WTC11 (cell line): ENCODE data around the gene ADGRV1. TPM values are rescaled to one million over a fixed set of nuclear protein-coding genes. Genes with fewer than 3 reads are reported as not detected.

Source experiments
- ATAC-seq: fragments of 200-7000 bp; cut with Tn5 transposase; 2 replicates; pipeline ENCODE4 v1.10.0; 2021; ENCODE audit warnings: mild to moderate bottlenecking, moderate library complexity
- CTCF ChIA-PET: fragments of 300-600 bp; sonication (Branson Sonifier 250); formaldehyde crosslinking; loops from one replicate; lab custom pipeline; 2021; ENCODE audit warnings: antibody characterized with exemption; lab: Charles Lee
- POLR2A ChIA-PET: fragments of 350-600 bp; sonication (Branson Sonifier 250); formaldehyde crosslinking; loops from one replicate; lab custom pipeline; 2021; ENCODE audit warnings: antibody characterized with exemption; lab: Charles Lee
- DNase-seq: peaks from one replicate; pipeline ENCODE4 v3.0.0; 2021; ENCODE audit warnings: low spot score
- H3K27ac Mint-ChIP-seq: 2 replicates; pipeline ENCODE4 v1.8.0; 2021; ENCODE audit warnings: mixed read lengths
- H3K27me3 Mint-ChIP-seq: 2 replicates; pipeline ENCODE4 v1.8.0; 2021; ENCODE audit warnings: low read depth, mild to moderate bottlenecking, moderate library complexity, mixed read lengths
- H3K36me3 Mint-ChIP-seq: 2 replicates; pipeline ENCODE4 v1.8.0; 2021; ENCODE audit warnings: mixed read lengths
- H3K4me1 Mint-ChIP-seq: 2 replicates; pipeline ENCODE4 v1.8.0; 2022; ENCODE audit warnings: mixed read lengths
- H3K4me3 Mint-ChIP-seq: 2 replicates; pipeline ENCODE4 v1.8.0; 2021; ENCODE audit warnings: mild to moderate bottlenecking, moderate library complexity, mixed read lengths
- H3K9me3 Mint-ChIP-seq: 2 replicates; pipeline ENCODE4 v1.8.0; 2021; ENCODE audit warnings: mixed read lengths
- AR ChIP-seq: fragments of 250-450 bp; sonication (Bioruptor Pico); IDR thresholded peaks from 2 replicates; pipeline ENCODE4 v1.9.0; 2021; ENCODE audit warnings: mild to moderate bottlenecking
- ARID4B ChIP-seq: sonication (generic); formaldehyde crosslinking; IDR thresholded peaks from 2 replicates; pipeline ENCODE4 v1.8.0; 2023; ENCODE audit warnings: missing genetic modification reagents, mild to moderate bottlenecking, borderline replicate concordance
- ATF2 ChIP-seq: sonication (generic); formaldehyde crosslinking; IDR thresholded peaks from 2 replicates; pipeline ENCODE4 v1.8.1; 2022; ENCODE audit warnings: low read depth, missing genetic modification reagents, borderline replicate concordance
- CREB1 ChIP-seq: sonication (generic); formaldehyde crosslinking; IDR thresholded peaks from 2 replicates; pipeline ENCODE4 v1.8.0; 2023; ENCODE audit warnings: mild to moderate bottlenecking, missing genetic modification reagents
- E2F4 ChIP-seq: sonication (generic); formaldehyde crosslinking; IDR thresholded peaks from 2 replicates; pipeline ENCODE4 v1.8.1; 2022; ENCODE audit warnings: low read depth, mild to moderate bottlenecking, moderate library complexity, missing genetic modification reagents, borderline replicate concordance
- FOXP1 ChIP-seq: sonication (generic); formaldehyde crosslinking; IDR thresholded peaks from 2 replicates; pipeline ENCODE4 v1.8.0; 2022; ENCODE audit warnings: missing genetic modification reagents, mild to moderate bottlenecking, moderate library complexity, borderline replicate concordance
- GABPB1 ChIP-seq: sonication (generic); formaldehyde crosslinking; IDR thresholded peaks from 2 replicates; pipeline ENCODE4 v1.8.1; 2023; ENCODE audit warnings: mild to moderate bottlenecking, missing genetic modification reagents
- JAZF1 ChIP-seq: fragments of 250-450 bp; sonication (Bioruptor Pico); IDR thresholded peaks from 2 replicates; pipeline ENCODE4 v1.9.0; 2021; ENCODE audit warnings: moderate library complexity, mild to moderate bottlenecking, inconsistent platforms
- JUN ChIP-seq: sonication (generic); formaldehyde crosslinking; IDR thresholded peaks from 2 replicates; pipeline ENCODE4 v1.8.0; 2023; ENCODE audit warnings: mild to moderate bottlenecking, missing genetic modification reagents
- MAX ChIP-seq: sonication (generic); formaldehyde crosslinking; IDR thresholded peaks from 2 replicates; pipeline ENCODE4 v1.8.0; 2022; ENCODE audit warnings: mild to moderate bottlenecking, missing genetic modification reagents
- NR3C1 ChIP-seq: sonication (generic); formaldehyde crosslinking; conservative IDR thresholded peaks from 2 replicates; pipeline ENCODE4 v1.8.1; 2023; ENCODE audit warnings: low read depth, mild to moderate bottlenecking, missing genetic modification reagents
- OVOL2 ChIP-seq: fragments of 250-450 bp; sonication (Bioruptor Pico); IDR thresholded peaks from 2 replicates; pipeline ENCODE4 v1.9.0; 2021; ENCODE audit warnings: mild to moderate bottlenecking, borderline replicate concordance
- PRDM15 ChIP-seq: sonication (generic); formaldehyde crosslinking; IDR thresholded peaks from 2 replicates; pipeline ENCODE4 v1.8.0; 2022; ENCODE audit warnings: missing genetic modification reagents
- RORB ChIP-seq: fragments of 250-450 bp; sonication (Bioruptor Pico); IDR thresholded peaks from 2 replicates; pipeline ENCODE4 v1.9.0; 2021; ENCODE audit warnings: mild to moderate bottlenecking
- SMAD4 ChIP-seq: sonication (generic); formaldehyde crosslinking; IDR thresholded peaks from 2 replicates; pipeline ENCODE4 v1.8.0; 2022; ENCODE audit warnings: mild to moderate bottlenecking, missing genetic modification reagents
- TEAD1 ChIP-seq: sonication (generic); formaldehyde crosslinking; IDR thresholded peaks from 2 replicates; pipeline ENCODE4 v1.8.0; 2022; ENCODE audit warnings: mild to moderate bottlenecking, missing genetic modification reagents
- TEAD4 ChIP-seq: sonication (generic); formaldehyde crosslinking; IDR thresholded peaks from 2 replicates; pipeline ENCODE4 v1.8.0; 2022; ENCODE audit warnings: mild to moderate bottlenecking, missing genetic modification reagents
- USF1 ChIP-seq: sonication (generic); formaldehyde crosslinking; IDR thresholded peaks from 2 replicates; pipeline ENCODE4 v1.8.0; 2022; ENCODE audit warnings: mild to moderate bottlenecking, missing genetic modification reagents
- USF2 ChIP-seq: sonication (generic); formaldehyde crosslinking; IDR thresholded peaks from 2 replicates; pipeline ENCODE4 v1.8.1; 2023; ENCODE audit warnings: mild to moderate bottlenecking, missing genetic modification reagents, moderate library complexity
- ZNF416 ChIP-seq: fragments of 250-450 bp; sonication (Bioruptor Pico); IDR thresholded peaks from 2 replicates; pipeline ENCODE4 v1.9.0; 2021; ENCODE audit warnings: mild to moderate bottlenecking, inconsistent platforms
- ZNF423 ChIP-seq: fragments of 250-450 bp; sonication (Bioruptor Pico); IDR thresholded peaks from 2 replicates; pipeline ENCODE4 v2.1.2; 2022; ENCODE audit warnings: mild to moderate bottlenecking, moderate library complexity
- total RNA-seq: library from RNA; stranded (reverse); gene quantifications from 3 replicates; pipeline ENCODE4 v1.2.3, GENCODE V29; 2021

The ADGRV1 gene
- total RNA-seq, 1 experiment from 2014 or later, result 74.5 TPM

- Mint-ChIP-seq H3K27me3 (no peaks in the 10 kb centered on the region), H3K27ac (no peak overlapping the region), H3K4me3 (no peak overlapping the region), H3K4me1 (peaks cover 30% of the 10 kb centered on the region), H3K36me3 (no peaks in the 10 kb centered on the region), H3K9me3 (no peaks in the 10 kb centered on the region)
- POLR2A ChIA-PET, result no interaction called here
- CTCF ChIA-PET, result no interaction called here
- TF ChIP-seq AR (CRISPR knock-in tag), result no peak
- no peak for TF ChIP-seq TEAD1 (CRISPR knock-in tag)
- TF ChIP-seq ARID4B (CRISPR knock-in tag), result no peak
- no peak for TF ChIP-seq JUN
- TF ChIP-seq NR3C1 (CRISPR knock-in tag), result no peak
- no peak for TF ChIP-seq USF2 (CRISPR knock-in tag)
- no peak for TF ChIP-seq FOXP1
- no peak for TF ChIP-seq GABPB1 (CRISPR knock-in tag)
- TF ChIP-seq JAZF1, result no peak
- no peak for TF ChIP-seq ZNF416
- no peak for TF ChIP-seq SMAD4 (CRISPR knock-in tag)
- no peak for TF ChIP-seq RORB
- no peak for TF ChIP-seq CREB1 (CRISPR knock-in tag)
- TF ChIP-seq TEAD4 (CRISPR knock-in tag), result no peak
- TF ChIP-seq OVOL2 (CRISPR knock-in tag), result no peak
- DNase-seq, result no peak
- ATAC-seq, result no peak
Measured at GRCh38 chr5:91186101-91186500, 627.5 kb downstream of the ADGRV1 start.

GRCh38 chr5:91187032-91187431 is 628.4 kb downstream of the ADGRV1 start:
- POLR2A ChIA-PET, result no interaction called here
- H3K4me3 Mint-ChIP-seq, result no peak overlapping the region
- H3K9me3 Mint-ChIP-seq, result no peaks in the 10 kb centered on the region
- CTCF ChIA-PET, result interaction anchor here (1.5 kb wide), 1 partner anchor 33 kb away, joined by 4 read pairs; no protein-coding TSS in a partner anchor
- H3K27ac Mint-ChIP-seq, result no peak overlapping the region
- ATAC-seq (no peak), DNase-seq (no peak)
- peaks cover 30% of the 10 kb centered on the region for H3K4me1 Mint-ChIP-seq
- no peaks in the 10 kb centered on the region for H3K36me3 Mint-ChIP-seq
- no peaks in the 10 kb centered on the region for H3K27me3 Mint-ChIP-seq
- no peak for TF ChIP-seq ZNF423 (CRISPR knock-in tag)
- TF ChIP-seq JAZF1, result no peak
- TF ChIP-seq PRDM15 (CRISPR knock-in tag), result no peak
- no peak for TF ChIP-seq E2F4 (CRISPR knock-in tag)
- no peak for TF ChIP-seq MAX (CRISPR knock-in tag)
- TF ChIP-seq USF1, result no peak
- TF ChIP-seq ATF2 (CRISPR knock-in tag), result no peak
- TF ChIP-seq SMAD4 (CRISPR knock-in tag), result no peak
